Measurements from ENCODE around the gene TULP3. TPM values are rescaled to one million over a fixed set of nuclear protein-coding genes. Genes with fewer than 3 reads are reported as not detected.

The TULP3 gene
- total RNA-seq, 1 donor from 2014 or later, result 31.2 TPM

- Mint-ChIP-seq H3K4me1 (ENCODE audit: unreplicated experiment) (peaks cover 48% of the 10 kb centered on the region), H3K27ac (ENCODE audit: unreplicated experiment) (peak overlapping the region; percentile 78), H3K4me3 (ENCODE audit: unreplicated experiment) (no peak overlapping the region), H3K36me3 (ENCODE audit: unreplicated experiment) (peaks cover 2% of the 10 kb centered on the region), H3K27me3 (ENCODE audit: unreplicated experiment) (no peaks in the 10 kb centered on the region), H3K9me3 (ENCODE audit: unreplicated experiment) (no peaks in the 10 kb centered on the region)
- DNase-seq (ENCODE audit: extremely low spot score, unreplicated experiment), result no peak
- TF ChIP-seq CTCF (IDR thresholded peaks at IDR 0.05), result no peak
These were observed 45.4 kb upstream of the TULP3 start for GRCh38 chr12:2845280-2845679.

- H3K36me3 Mint-ChIP-seq (ENCODE audit: unreplicated experiment), result no peaks in the 10 kb centered on the region
These were observed 38.8 kb upstream of the TULP3 start for GRCh38 chr12:2851931-2852330.

GRCh38 chr12:2853626-2854025, 37.1 kb upstream of the TULP3 start:
- peaks cover 22% of the 10 kb centered on the region for H3K4me1 Mint-ChIP-seq (ENCODE audit: unreplicated experiment)
- peak; percentile 94 for DNase-seq (ENCODE audit: extremely low spot score, unreplicated experiment)
- no peak overlapping the region for H3K4me3 Mint-ChIP-seq (ENCODE audit: unreplicated experiment)
- H3K27me3 Mint-ChIP-seq (ENCODE audit: unreplicated experiment), result no peaks in the 10 kb centered on the region
- no peaks in the 10 kb centered on the region for H3K9me3 Mint-ChIP-seq (ENCODE audit: unreplicated experiment)
- no peaks in the 10 kb centered on the region for H3K36me3 Mint-ChIP-seq (ENCODE audit: unreplicated experiment)
- H3K27ac Mint-ChIP-seq (ENCODE audit: unreplicated experiment), result no peak overlapping the region
- TF ChIP-seq CTCF (IDR thresholded peaks at IDR 0.05), result peak; percentile 89

More at GRCh38 chr12:2851931-2852330, 38.8 kb upstream of the TULP3 start:
- Mint-ChIP-seq H3K27me3 (ENCODE audit: unreplicated experiment) (no peaks in the 10 kb centered on the region), H3K4me1 (ENCODE audit: unreplicated experiment) (peaks cover 26% of the 10 kb centered on the region), H3K27ac (ENCODE audit: unreplicated experiment) (no peak overlapping the region), H3K4me3 (ENCODE audit: unreplicated experiment) (no peak overlapping the region), H3K9me3 (ENCODE audit: unreplicated experiment) (no peaks in the 10 kb centered on the region)
- no peak for TF ChIP-seq CTCF (IDR thresholded peaks at IDR 0.05)
- DNase-seq (ENCODE audit: extremely low spot score, unreplicated experiment), result no peak

- H3K4me3 Mint-ChIP-seq (ENCODE audit: unreplicated experiment), result no peak overlapping the region
- H3K27me3 Mint-ChIP-seq (ENCODE audit: unreplicated experiment), result no peaks in the 10 kb centered on the region
These were observed 35.8 kb upstream of the TULP3 start for GRCh38 chr12:2854669-2855453.

More at GRCh38 chr12:2854669-2855453, 35.8 kb upstream of the TULP3 start:
- no peak for TF ChIP-seq CTCF (IDR thresholded peaks at IDR 0.05)
- Mint-ChIP-seq H3K9me3 (ENCODE audit: unreplicated experiment) (no peaks in the 10 kb centered on the region), H3K36me3 (ENCODE audit: unreplicated experiment) (peaks cover 1% of the 10 kb centered on the region), H3K4me1 (ENCODE audit: unreplicated experiment) (peaks cover 11% of the 10 kb centered on the region), H3K27ac (ENCODE audit: unreplicated experiment) (no peak overlapping the region)
- no peak for DNase-seq (ENCODE audit: extremely low spot score, unreplicated experiment)
